Mesenchymal stem cell (in vitro differentiated cells and primary cell): ENCODE results near the gene RNF130.
A peak's percentile ranks its signal among the peaks of the same experiment; 100 is the strongest.

Source experiments
- DNase-seq: peaks from one replicate; pipeline ENCODE4 v3.0.0-alpha.2; 2013
- H2AFZ ChIP-seq: one replicate; pipeline ENCODE4 v1.6.1; 2013; ENCODE audit warnings: low read depth, mild to moderate bottlenecking, control low read depth, inconsistent platforms, low read length, moderate library complexity
- H2AK5ac ChIP-seq: 2 replicates; pipeline ENCODE4 v1.6.1; 2013; ENCODE audit warnings: low read length, moderate library complexity, mild to moderate bottlenecking, inconsistent platforms; ENCODE audit not compliant: severe bottlenecking
- H2BK120ac ChIP-seq: one replicate; pipeline ENCODE4 v1.6.1; 2013; ENCODE audit warnings: low read depth, mild to moderate bottlenecking, inconsistent platforms, low read length, moderate library complexity
- H2BK12ac ChIP-seq, 2 experiments: one replicate each; pipeline ENCODE4 v1.6.1; 2013; ENCODE audit warnings: inconsistent platforms in 2 of 2, low read length in 2 of 2, mild to moderate bottlenecking in 2 of 2, moderate library complexity in 2 of 2, control low read depth in 1 of 2
- H2BK15ac ChIP-seq: one replicate; pipeline ENCODE4 v1.6.1; 2013; ENCODE audit warnings: mild to moderate bottlenecking, low read depth, inconsistent platforms; ENCODE audit not compliant: poor library complexity, severe bottlenecking
- H2BK5ac ChIP-seq: 2 replicates; pipeline ENCODE4 v1.6.1; 2013; ENCODE audit warnings: low read depth, mild to moderate bottlenecking, low read length, control low read depth, inconsistent platforms; ENCODE audit not compliant: poor library complexity, severe bottlenecking
- H3K14ac ChIP-seq, 2 experiments: one replicate each; pipeline ENCODE4 v1.6.1; 2013; ENCODE audit warnings: inconsistent platforms in 2 of 2, low read length in 2 of 2, control low read depth in 1 of 2, mild to moderate bottlenecking in 1 of 2, moderate library complexity in 1 of 2
- H3K18ac ChIP-seq, 2 experiments: one replicate each; pipeline ENCODE4 v1.6.1; 2013; ENCODE audit warnings: inconsistent platforms in 2 of 2, low read length in 2 of 2, control low read depth in 1 of 2, low read depth in 1 of 2, mild to moderate bottlenecking in 1 of 2
- H3K23ac ChIP-seq, 2 experiments: one replicate each; pipeline ENCODE4 v1.6.1; 2013; ENCODE audit warnings: inconsistent platforms in 2 of 2, low read length in 2 of 2, mild to moderate bottlenecking in 2 of 2, moderate library complexity in 2 of 2, control low read depth in 1 of 2
- H3K27ac ChIP-seq: 2 replicates; pipeline ENCODE4 v1.5.1; 2013; ENCODE audit warnings: mild to moderate bottlenecking, moderate library complexity, low read length, control low read depth, inconsistent platforms; ENCODE audit not compliant: poor library complexity, severe bottlenecking
- H3K27me3 ChIP-seq, 2 experiments: 2 replicates each; pipeline versions ENCODE4 v1.6.1 to v1.7.0; 2013; ENCODE audit warnings: low read length in 2 of 2, mild to moderate bottlenecking in 2 of 2, moderate library complexity in 2 of 2, control low read depth in 1 of 2, inconsistent platforms in 1 of 2; ENCODE audit not compliant: control insufficient read depth in 1 of 2, insufficient read depth in 1 of 2
- H3K36me3 ChIP-seq, 2 experiments: 2 replicates each; pipeline versions ENCODE4 v1.6.1 to v1.7.0; 2013; ENCODE audit warnings: low read length in 2 of 2, control low read depth in 1 of 2, inconsistent platforms in 1 of 2, low read depth in 1 of 2, mild to moderate bottlenecking in 1 of 2; ENCODE audit not compliant: insufficient read depth in 2 of 2, control insufficient read depth in 1 of 2
- H3K4ac ChIP-seq, 2 experiments: one replicate each; pipeline ENCODE4 v1.6.1; 2013; ENCODE audit warnings: inconsistent platforms in 2 of 2, low read length in 2 of 2, mild to moderate bottlenecking in 2 of 2, moderate library complexity in 2 of 2, control low read depth in 1 of 2, low read depth in 1 of 2
- H3K4me1 ChIP-seq: 2 replicates; pipeline ENCODE4 v1.6.1; 2013; ENCODE audit warnings: low read depth, low read length, control low read depth; ENCODE audit not compliant: control insufficient read depth, insufficient read depth
- H3K4me2 ChIP-seq: 2 replicates; pipeline ENCODE4 v1.6.1; 2013; ENCODE audit warnings: low read length, mild to moderate bottlenecking, inconsistent platforms; ENCODE audit not compliant: poor library complexity, severe bottlenecking
- H3K4me3 ChIP-seq, 2 experiments: 2 replicates each; pipeline versions ENCODE4 v1.5.1 to v1.7.0; 2013; ENCODE audit warnings: low read length in 2 of 2, mild to moderate bottlenecking in 2 of 2, control low read depth in 1 of 2, low read depth in 1 of 2; ENCODE audit not compliant: insufficient read depth in 1 of 2
- H3K79me1 ChIP-seq: replicated peaks from 2 replicates; pipeline ENCODE4 v1.6.1; 2013; ENCODE audit warnings: mild to moderate bottlenecking, control low read depth, low read length, inconsistent platforms; ENCODE audit not compliant: poor library complexity, severe bottlenecking
- H3K9ac ChIP-seq: 2 replicates; pipeline ENCODE4 v1.7.0; 2013; ENCODE audit warnings: mild to moderate bottlenecking, low read length, moderate library complexity
- H3K9me3 ChIP-seq: 2 replicates; pipeline ENCODE4 v1.7.0; 2013; ENCODE audit warnings: mild to moderate bottlenecking, low read length; ENCODE audit not compliant: control insufficient read depth
- H4K8ac ChIP-seq: one replicate; pipeline ENCODE4 v1.6.1; 2013; ENCODE audit warnings: inconsistent platforms, mild to moderate bottlenecking, low read length, moderate library complexity
- H4K91ac ChIP-seq: one replicate; pipeline ENCODE4 v1.6.1; 2013; ENCODE audit warnings: mild to moderate bottlenecking, low read length, inconsistent platforms
- WGBS: methylation state at CpG from one replicate; pipeline ENCODE4 v1.1.7; 2013; ENCODE audit warnings: mixed read lengths; 5-methylcytosine and 5-hydroxymethylcytosine counted together

RNF130 gene

DNA sequence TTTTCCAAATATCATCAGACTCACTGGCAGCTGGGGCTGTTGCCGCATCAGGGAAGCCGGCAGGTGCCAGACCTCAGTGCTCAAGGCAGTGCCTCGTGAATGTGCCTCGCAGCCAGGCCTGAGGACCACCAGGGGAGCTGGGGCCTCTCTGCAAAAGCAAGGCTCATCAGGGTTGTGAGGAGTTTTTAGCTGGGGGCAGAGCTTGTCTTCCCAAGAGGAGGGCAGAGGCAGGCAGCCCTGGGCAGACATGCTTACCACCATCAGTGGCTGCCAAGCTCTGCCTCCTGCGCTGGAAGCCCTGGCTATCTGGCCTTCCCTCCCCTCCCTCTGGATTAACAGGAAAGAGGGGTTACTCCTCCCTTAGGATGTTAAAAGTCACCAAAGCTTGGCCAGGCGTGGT, 155.0 kb downstream of the RNF130 start:
- H3K27me3 ChIP-seq: no peaks in the 10 kb centered on the region
- no peak overlapping the region for H2BK15ac ChIP-seq
- peaks cover 7% of the 10 kb centered on the region for H3K4me1 ChIP-seq
- no peaks in the 10 kb centered on the region for H3K36me3 ChIP-seq
- no peak overlapping the region for H3K18ac ChIP-seq
- no peak overlapping the region for H3K14ac ChIP-seq
- H3K9ac ChIP-seq: no peak overlapping the region
- no peak for DNase-seq
- H2AFZ ChIP-seq: no peak overlapping the region
- H2AK5ac ChIP-seq: no peak overlapping the region
- H3K23ac ChIP-seq: no peak overlapping the region
- no peaks in the 10 kb centered on the region for H3K9me3 ChIP-seq
- H3K79me1 ChIP-seq: no peaks in the 10 kb centered on the region
- H2BK12ac ChIP-seq: no peak overlapping the region
- H3K4ac ChIP-seq: no peak overlapping the region
- H4K91ac ChIP-seq: no peak overlapping the region
- H3K4me2 ChIP-seq: no peak overlapping the region
- 87% methylated on average over 6 of the region's 6 CpGs for WGBS
- no peak overlapping the region for H3K27ac ChIP-seq
- H2BK120ac ChIP-seq: no peak overlapping the region
- H3K4me3 ChIP-seq: no peak overlapping the region
- no peak overlapping the region for H2BK5ac ChIP-seq
- H4K8ac ChIP-seq: no peak overlapping the region

- no peak overlapping the region for H2BK120ac ChIP-seq
- no peak overlapping the region for H3K4ac ChIP-seq
- no peak overlapping the region for H3K9ac ChIP-seq
- H2BK15ac ChIP-seq: no peak overlapping the region
- H3K23ac ChIP-seq: no peak overlapping the region
- H2BK5ac ChIP-seq: no peak overlapping the region
- no peak overlapping the region for H4K8ac ChIP-seq
- H2AFZ ChIP-seq: no peak overlapping the region
- WGBS: 89% methylated on average over 10 of the region's 10 CpGs
- no peak overlapping the region for H2AK5ac ChIP-seq
- H3K18ac ChIP-seq: no peak overlapping the region
- no peak overlapping the region for H4K91ac ChIP-seq
- H3K4me2 ChIP-seq: no peak overlapping the region
- no peak overlapping the region for H3K4me3 ChIP-seq
- no peak for DNase-seq
- H2BK12ac ChIP-seq: no peak overlapping the region
- no peaks in the 10 kb centered on the region for H3K27me3 ChIP-seq
- no peaks in the 10 kb centered on the region for H3K79me1 ChIP-seq
- H3K36me3 ChIP-seq: no peaks in the 10 kb centered on the region
- no peak overlapping the region for H3K27ac ChIP-seq
- H3K4me1 ChIP-seq: peaks cover 9% of the 10 kb centered on the region
- H3K14ac ChIP-seq: no peak overlapping the region
- H3K9me3 ChIP-seq: no peaks in the 10 kb centered on the region
Measured at GRCh38 chr5:179915406-179915935, 156.1 kb downstream of the RNF130 start.

GRCh38 chr5:179914032-179914755, 157.4 kb downstream of the RNF130 start:
- peak; percentile 42 for DNase-seq
- Histone ChIP-seq H3K23ac (peak overlapping the region in 1 of 2 experiments; percentile 10), H3K36me3 (no peaks in the 10 kb centered on the region), H2AK5ac (no peak overlapping the region), H3K27me3 (no peaks in the 10 kb centered on the region), H3K18ac (no peak overlapping the region), H3K14ac (no peak overlapping the region), H2BK5ac (no peak overlapping the region), H3K4me3 (no peak overlapping the region), H3K4me1 (peaks cover 9% of the 10 kb centered on the region), H3K79me1 (no peaks in the 10 kb centered on the region), H3K4ac (no peak overlapping the region), H3K4me2 (no peak overlapping the region), H4K91ac (no peak overlapping the region), H2AFZ (peak overlapping the region; percentile 48), H2BK15ac (no peak overlapping the region), H4K8ac (no peak overlapping the region), H2BK120ac (no peak overlapping the region), H3K27ac (no peak overlapping the region), H3K9me3 (no peaks in the 10 kb centered on the region), H3K9ac (no peak overlapping the region), H2BK12ac (no peak overlapping the region)
- 70% methylated on average over 8 of the region's 8 CpGs for WGBS

DNA sequence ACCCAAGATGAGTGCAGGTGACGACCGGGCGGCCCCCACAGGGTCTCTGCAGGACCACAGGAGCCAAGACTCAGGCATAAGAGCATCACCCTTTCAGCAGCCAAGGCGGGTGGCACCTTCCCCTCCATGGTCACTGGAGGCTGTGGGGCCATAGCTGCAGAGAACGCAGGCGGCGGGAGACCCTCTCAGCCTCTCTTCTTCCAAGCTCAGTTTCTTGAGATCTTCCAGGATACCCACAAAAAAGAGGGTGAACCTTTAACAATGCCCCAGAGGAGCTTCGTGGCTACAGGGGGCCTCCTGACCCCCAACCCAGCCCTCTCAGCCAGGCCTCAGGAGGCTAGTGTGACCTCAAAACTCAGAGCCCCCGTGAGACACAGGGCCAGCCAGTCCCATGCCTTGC, 158.1 kb downstream of the RNF130 start:
- no peak overlapping the region for H2BK5ac ChIP-seq
- H3K79me1 ChIP-seq: no peaks in the 10 kb centered on the region
- no peak overlapping the region for H2BK120ac ChIP-seq
- peaks cover 12% of the 10 kb centered on the region for H3K4me1 ChIP-seq
- no peak overlapping the region for H3K4me3 ChIP-seq
- no peak overlapping the region for H4K91ac ChIP-seq
- H3K27ac ChIP-seq: no peak overlapping the region
- H4K8ac ChIP-seq: no peak overlapping the region
- H3K9me3 ChIP-seq: no peaks in the 10 kb centered on the region
- H3K14ac ChIP-seq: peak overlapping the region in 1 of 2 experiments; percentile 22
- no peak overlapping the region for H3K18ac ChIP-seq
- H3K36me3 ChIP-seq: no peaks in the 10 kb centered on the region
- no peak overlapping the region for H2AFZ ChIP-seq
- no peak overlapping the region for H2BK12ac ChIP-seq
- no peak overlapping the region for H3K4ac ChIP-seq
- H3K27me3 ChIP-seq: no peaks in the 10 kb centered on the region
- H2BK15ac ChIP-seq: no peak overlapping the region
- no peak overlapping the region for H3K4me2 ChIP-seq
- no peak overlapping the region for H3K9ac ChIP-seq
- DNase-seq: no peak
- 91% methylated on average over 9 of the region's 9 CpGs for WGBS
- H2AK5ac ChIP-seq: no peak overlapping the region
- H3K23ac ChIP-seq: no peak overlapping the region
